Non-pigmented ciliary epithelial cell (primary cell): ENCODE measurements around the gene ADAP1.

Experiments used
- DNase-seq: peaks from one replicate; pipeline ENCODE4 v3.0.0-alpha.2; 2010; ENCODE audit warnings: low read depth

Gene ADAP1

DNA sequence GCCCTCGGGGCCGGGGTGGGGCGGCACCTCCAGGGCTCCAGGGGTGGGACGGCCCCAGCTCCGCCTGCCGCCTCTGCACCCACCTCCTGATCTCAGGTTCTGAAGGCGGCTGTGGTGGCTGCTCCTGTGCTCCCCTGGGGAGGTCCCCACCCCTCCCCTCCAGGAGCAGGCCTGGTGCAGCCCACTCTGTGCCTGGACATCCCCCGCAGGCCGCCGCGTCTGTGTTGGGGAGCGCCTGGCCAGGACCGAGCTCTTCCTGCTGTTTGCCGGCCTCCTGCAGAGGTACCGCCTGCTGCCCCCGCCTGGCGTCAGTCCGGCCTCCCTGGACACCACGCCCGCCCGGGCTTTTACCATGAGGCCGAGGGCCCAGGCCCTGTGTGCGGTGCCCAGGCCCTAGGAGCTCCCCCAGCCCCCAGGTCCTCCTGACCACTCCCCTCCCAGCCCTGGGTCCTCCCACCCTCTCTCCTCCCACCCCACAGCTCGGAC lies 34.0 kb upstream of the ADAP1 start:
- no peak for DNase-seq

GRCh38 chr7:987909-988308 lies 33.4 kb upstream of the ADAP1 start:
- DNase-seq: no peak

DNA sequence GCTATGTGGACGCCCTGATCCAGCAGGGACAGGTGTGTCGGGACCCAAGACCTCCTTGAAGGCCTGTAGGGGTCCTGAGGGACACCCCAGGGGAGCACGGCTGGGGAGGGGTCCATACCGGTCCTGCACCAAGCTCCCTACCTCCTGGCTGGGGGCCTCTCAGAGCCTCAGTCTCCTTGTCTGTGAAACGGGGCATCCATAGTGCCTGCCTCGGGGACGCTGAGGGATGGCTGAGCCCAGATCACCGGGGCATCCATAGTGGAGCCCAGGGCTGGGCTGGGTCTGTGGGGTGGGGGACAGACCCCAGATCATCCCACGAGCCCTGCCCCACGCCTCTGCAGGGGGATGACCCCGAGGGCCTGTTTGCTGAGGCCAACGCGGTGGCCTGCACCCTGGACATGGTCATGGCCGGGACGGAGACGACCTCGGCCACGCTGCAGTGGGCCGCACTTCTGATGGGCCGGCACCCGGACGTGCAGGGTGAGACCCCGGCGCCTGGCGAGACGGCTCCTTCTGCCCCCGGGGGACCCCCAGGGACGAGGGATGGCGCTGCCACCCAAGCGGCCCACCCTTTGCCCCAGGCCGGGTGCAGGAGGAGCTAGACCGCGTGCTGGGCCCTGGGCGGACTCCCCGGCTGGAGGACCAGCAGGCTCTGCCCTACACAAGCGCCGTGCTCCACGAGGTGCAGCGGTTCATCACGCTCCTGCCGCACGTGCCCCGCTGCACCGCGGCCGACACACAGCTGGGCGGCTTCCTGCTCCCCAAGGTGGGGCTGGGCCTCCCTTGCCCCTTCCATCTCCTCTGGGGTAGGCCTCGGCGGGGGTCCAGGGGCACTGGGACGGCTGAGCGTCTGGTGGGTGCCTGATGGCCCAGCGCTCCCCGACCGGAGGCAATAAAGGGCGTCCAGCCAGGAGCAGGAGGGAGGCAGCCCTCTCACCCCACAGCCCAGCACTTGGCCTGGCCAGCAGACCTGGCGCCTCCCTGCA lies 32.6 kb upstream of the ADAP1 start:
- DNase-seq: no peak

- DNase-seq: no peak
Observed at GRCh38 chr7:985915-986741, 31.6 kb upstream of the ADAP1 start.

GRCh38 chr7:985127-985416 lies 30.6 kb upstream of the ADAP1 start:
- DNase-seq: no peak

DNA sequence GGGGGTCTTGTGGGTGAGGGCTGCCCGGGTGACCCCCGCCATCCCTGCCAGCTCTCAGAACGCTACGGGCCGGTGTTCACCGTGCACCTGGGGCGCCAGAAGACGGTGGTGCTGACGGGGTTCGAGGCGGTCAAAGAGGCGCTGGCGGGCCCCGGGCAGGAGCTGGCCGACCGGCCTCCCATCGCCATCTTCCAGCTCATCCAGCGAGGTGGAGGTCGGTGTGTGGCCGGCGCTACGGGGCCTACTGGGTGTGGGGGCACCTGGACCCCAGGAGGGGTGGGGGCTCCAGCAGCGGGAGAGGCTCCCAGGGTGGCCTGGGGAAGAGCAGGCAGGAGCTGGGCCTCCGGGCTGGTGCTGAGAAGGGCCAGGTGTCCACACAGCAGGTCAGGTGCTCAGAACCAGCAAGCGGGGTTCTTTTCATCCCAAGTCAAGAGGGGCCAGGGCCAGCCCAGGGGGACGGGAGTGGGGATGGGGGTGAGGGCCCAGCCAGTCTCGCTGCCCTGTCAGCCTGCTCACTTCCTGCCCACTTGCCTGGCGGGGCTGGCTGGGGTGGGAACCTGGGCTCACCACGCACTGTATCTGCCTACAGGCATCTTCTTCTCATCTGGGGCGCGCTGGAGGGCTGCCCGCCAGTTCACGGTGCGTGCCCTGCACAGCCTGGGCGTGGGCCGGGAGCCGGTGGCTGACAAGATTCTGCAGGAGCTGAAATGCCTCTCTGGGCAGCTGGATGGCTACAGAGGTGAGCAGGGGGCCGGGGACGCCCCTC lies 30.1 kb upstream of the ADAP1 start:
- DNase-seq: no peak

- no peak for DNase-seq
Observed at GRCh38 chr7:983616-984071, 29.2 kb upstream of the ADAP1 start.

DNA sequence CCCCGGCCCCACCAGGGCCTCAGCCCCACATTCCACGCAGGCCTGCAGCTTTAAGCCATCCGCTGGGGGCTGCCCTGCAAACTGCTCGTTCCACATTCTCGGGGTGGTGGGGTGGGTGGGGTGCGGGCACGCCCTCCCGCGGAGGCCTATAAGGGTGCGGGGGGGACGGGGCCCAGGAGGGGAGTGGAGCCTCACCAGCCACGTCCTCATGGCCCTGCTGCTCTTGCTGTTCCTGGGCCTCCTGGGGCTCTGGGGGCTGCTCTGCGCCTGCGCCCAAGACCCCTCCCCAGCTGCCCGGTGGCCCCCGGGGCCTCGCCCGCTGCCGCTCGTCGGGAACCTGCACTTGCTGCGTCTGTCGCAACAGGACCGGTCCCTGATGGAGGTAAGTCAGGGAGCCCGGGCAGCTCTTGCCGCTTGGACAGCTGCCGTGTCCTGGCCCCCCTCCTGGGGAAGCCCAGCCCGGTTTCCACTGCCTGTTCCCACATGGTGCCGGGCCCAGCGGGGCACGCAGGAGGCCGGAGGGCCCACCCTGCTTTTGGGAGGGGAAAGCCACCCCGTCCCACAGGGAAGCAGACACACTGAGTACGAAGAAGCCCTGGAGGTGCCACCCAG lies 28.6 kb upstream of the ADAP1 start, which contains the start of gene CYP2W1:
Gene CYP2W1, plus strand, starts transcription at position 178 of the 612 bp plus-strand sequence. Its CDS starts 31 bp downstream, at position 209.
- no peak for DNase-seq

DNA sequence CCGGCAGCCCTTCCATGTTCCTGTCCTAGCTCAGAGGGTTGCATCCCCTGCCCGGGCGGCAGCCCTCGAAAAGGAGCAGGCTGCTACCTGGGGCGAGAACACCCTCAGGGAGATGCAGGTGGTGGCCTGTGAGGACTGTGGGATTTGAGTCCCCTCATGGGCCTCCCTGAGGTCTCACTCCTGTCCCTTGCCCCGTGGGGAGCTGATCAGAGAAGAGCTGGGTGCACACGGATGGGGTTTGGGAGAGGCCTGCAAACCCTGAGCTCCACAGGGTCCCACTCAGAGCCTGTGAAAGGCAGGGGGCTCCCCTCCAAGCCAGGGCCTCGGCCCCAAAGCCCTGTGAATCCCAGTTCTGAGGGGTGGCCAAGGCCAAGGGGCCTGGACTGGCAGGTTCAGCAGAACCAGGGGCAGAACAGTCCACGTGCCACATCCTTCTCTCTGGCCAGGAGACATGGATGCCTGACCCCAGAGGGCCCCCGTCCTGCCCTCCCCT lies 28.1 kb upstream of the ADAP1 start:
- DNase-seq: no peak

GRCh38 chr7:981793-982510 lies 27.5 kb upstream of the ADAP1 start:
- DNase-seq: no peak

- DNase-seq: no peak
Observed at GRCh38 chr7:979886-980571, 25.5 kb upstream of the ADAP1 start.

DNA sequence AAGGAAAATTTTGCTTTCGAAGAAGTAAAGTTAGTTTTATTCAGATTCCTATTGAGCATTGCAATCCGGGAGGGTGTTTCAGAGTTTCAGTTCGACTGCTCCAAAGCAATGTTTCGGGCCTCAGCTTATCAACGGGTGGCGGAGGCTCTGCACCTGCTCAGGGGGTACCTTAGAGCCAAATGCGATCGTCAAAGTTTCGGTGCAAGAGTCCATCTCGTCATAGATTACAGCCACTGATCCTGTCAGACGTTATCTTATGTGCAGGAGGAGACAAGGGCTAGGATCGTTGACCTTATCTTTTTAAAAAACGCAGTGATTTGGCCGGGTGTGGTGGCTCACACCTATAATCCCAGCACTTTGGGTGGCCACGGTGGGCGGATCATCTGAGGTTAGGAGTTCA lies 24.7 kb upstream of the ADAP1 start:
- no peak for DNase-seq

- no peak for DNase-seq
Observed at GRCh38 chr7:978416-979091, 24.1 kb upstream of the ADAP1 start.

DNA sequence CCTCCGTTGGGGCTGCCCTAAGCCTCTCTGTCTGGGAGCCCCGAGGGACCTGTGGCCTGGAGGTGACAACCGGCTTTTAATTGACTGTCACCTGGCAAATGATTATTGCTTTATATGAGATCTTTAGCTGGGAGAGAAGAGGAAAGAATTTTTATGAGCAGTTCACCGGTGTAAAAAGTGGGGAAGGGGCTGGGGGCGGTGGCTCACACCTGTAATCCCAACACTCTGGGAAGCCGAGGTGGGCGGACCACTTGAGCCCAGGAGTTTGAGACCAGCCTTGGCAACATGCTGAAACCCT lies 23.5 kb upstream of the ADAP1 start:
- no peak for DNase-seq

- no peak for DNase-seq
Observed at GRCh38 chr7:977326-978048, 23.0 kb upstream of the ADAP1 start.

DNA sequence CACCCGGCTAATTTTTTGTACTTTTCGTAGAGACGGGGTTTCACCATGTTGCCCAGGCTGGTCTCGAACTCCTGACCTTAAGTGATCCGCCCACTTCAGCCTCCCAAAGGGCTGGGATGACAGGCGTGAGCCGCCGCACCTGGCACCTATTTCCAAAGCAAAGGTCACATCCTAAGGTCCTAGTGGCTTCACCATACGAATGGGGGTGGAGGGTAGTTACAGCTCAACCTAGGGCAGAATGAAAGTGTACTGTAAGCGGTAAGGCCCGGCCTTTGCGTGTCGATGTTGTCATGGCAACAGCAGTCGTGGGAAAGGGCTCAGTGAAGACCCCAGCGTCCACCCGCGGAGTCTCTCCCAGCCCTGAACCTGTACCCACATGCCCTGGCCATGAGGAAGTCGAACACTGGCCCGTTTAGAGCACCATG lies 22.4 kb upstream of the ADAP1 start:
- DNase-seq: no peak

- no peak for DNase-seq
Observed at GRCh38 chr7:975702-976473, 21.4 kb upstream of the ADAP1 start.
